ENCODE results near the gene SLC35A3.

Gene SLC35A3

GRCh38 chr1:99945174-99945573 lies 24.6 kb upstream of the SLC35A3 start:
- Histone ChIP-seq H3K9me3 (ENCODE audit: control insufficient read depth, insufficient read depth, low read depth, low read length) (no peaks in the 10 kb centered on the region), H3K4me1 (ENCODE audit: control insufficient read depth, insufficient read depth, low read length) (no peaks in the 10 kb centered on the region), H3K4me3 (ENCODE audit: low read depth, low read length) (no peak overlapping the region), H3K36me3 (ENCODE audit: control insufficient read depth in 2 of 2, insufficient read depth in 1 of 2, low read length in 2 of 2) (no peaks in the 10 kb centered on the region), H3K27ac (ENCODE audit: extremely low read depth, low read depth, low read length) (no peak overlapping the region)
- POLR2A ChIA-PET = no interaction called here
- CTCF ChIA-PET = no interaction called here
- TF ChIP-seq ZNF664 (tag by site-specific recombination; IDR thresholded peaks at IDR 0.05) (no peak), IKZF3 (tag by site-specific recombination; IDR thresholded peaks at IDR 0.05) (no peak), ZNF830 (tag by site-specific recombination; IDR thresholded peaks at IDR 0.05; ENCODE audit: low read depth) (no peak)

GRCh38 chr1:99950486-99950885 lies 19.3 kb upstream of the SLC35A3 start:
- Histone ChIP-seq H3K9me3 (ENCODE audit: control insufficient read depth, insufficient read depth, low read depth, low read length) (no peaks in the 10 kb centered on the region), H3K36me3 (ENCODE audit: control insufficient read depth in 2 of 2, insufficient read depth in 1 of 2, low read length in 2 of 2) (no peaks in the 10 kb centered on the region), H3K27ac (ENCODE audit: extremely low read depth, low read depth, low read length) (no peak overlapping the region), H3K4me1 (ENCODE audit: control insufficient read depth, insufficient read depth, low read length) (no peaks in the 10 kb centered on the region), H3K4me3 (ENCODE audit: low read depth, low read length) (no peak overlapping the region)
- TF ChIP-seq TSHZ1 (tag by site-specific recombination; IDR thresholded peaks at IDR 0.05; ENCODE audit: borderline replicate concordance) = no peak
- TF ChIP-seq ZBTB6 (tag by site-specific recombination; IDR thresholded peaks at IDR 0.05) = no peak
- ChIA-PET CTCF (no interaction called here), POLR2A (no interaction called here)

GRCh38 chr1:99952522-99952921 lies 17.3 kb upstream of the SLC35A3 start:
- H3K36me3 ChIP-seq (ENCODE audit: control insufficient read depth in 2 of 2, insufficient read depth in 1 of 2, low read length in 2 of 2) = no peaks in the 10 kb centered on the region
- no peak overlapping the region for H3K4me3 ChIP-seq (ENCODE audit: low read depth, low read length)
- ChIA-PET CTCF (no interaction called here), POLR2A (no interaction called here)
- no peaks in the 10 kb centered on the region for H3K4me1 ChIP-seq (ENCODE audit: control insufficient read depth, insufficient read depth, low read length)
- no peaks in the 10 kb centered on the region for H3K9me3 ChIP-seq (ENCODE audit: control insufficient read depth, insufficient read depth, low read depth, low read length)
- H3K27ac ChIP-seq (ENCODE audit: extremely low read depth, low read depth, low read length) = no peak overlapping the region
- TF ChIP-seq ZNF843 (tag by site-specific recombination; IDR thresholded peaks at IDR 0.05) (no peak), ZNF280D (tag by site-specific recombination; IDR thresholded peaks at IDR 0.05) (no peak), ZNF114 (tag by site-specific recombination; IDR thresholded peaks at IDR 0.05) (no peak), ZNF555 (tag by site-specific recombination; conservative IDR thresholded peaks at IDR 0.05) (no peak), ZEB2 (tag by site-specific recombination; IDR thresholded peaks at IDR 0.05) (no peak), TRIM28 (IDR thresholded peaks at IDR 0.05; ENCODE audit: borderline replicate concordance, low read length) (no peak), PRDM4 (tag by site-specific recombination; IDR thresholded peaks at IDR 0.05) (no peak), ZNF132 (tag by site-specific recombination; IDR thresholded peaks at IDR 0.05; ENCODE audit: borderline replicate concordance) (no peak), ZNF157 (tag by site-specific recombination; IDR thresholded peaks at IDR 0.05) (no peak), ZNF174 (tag by site-specific recombination; IDR thresholded peaks at IDR 0.05) (no peak), FEZF1 (tag by site-specific recombination; IDR thresholded peaks at IDR 0.05) (no peak), ZNF621 (tag by site-specific recombination; IDR thresholded peaks at IDR 0.05) (no peak), YY2 (tag by site-specific recombination; IDR thresholded peaks at IDR 0.05) (no peak)
- TF ChIP-seq, protein P1, sequence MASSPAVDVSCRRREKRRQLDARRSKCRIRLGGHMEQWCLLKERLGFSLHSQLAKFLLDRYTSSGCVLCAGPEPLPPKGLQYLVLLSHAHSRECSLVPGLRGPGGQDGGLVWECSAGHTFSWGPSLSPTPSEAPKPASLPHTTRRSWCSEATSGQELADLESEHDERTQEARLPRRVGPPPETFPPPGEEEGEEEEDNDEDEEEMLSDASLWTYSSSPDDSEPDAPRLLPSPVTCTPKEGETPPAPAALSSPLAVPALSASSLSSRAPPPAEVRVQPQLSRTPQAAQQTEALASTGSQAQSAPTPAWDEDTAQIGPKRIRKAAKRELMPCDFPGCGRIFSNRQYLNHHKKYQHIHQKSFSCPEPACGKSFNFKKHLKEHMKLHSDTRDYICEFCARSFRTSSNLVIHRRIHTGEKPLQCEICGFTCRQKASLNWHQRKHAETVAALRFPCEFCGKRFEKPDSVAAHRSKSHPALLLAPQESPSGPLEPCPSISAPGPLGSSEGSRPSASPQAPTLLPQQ (tag by site-specific recombination; IDR thresholded peaks at IDR 0.05) = no peak
